ENCODE data around the gene TEX35. TPM values are rescaled to one million over a fixed set of nuclear protein-coding genes. Genes with fewer than 3 reads are reported as not detected.

Gene TEX35
- total RNA-seq, 1 experiment from 2014 or later: not detected

GRCh38 chr1:178527117-178527516, 14.2 kb downstream of the TEX35 start:
- Histone ChIP-seq H3K4me3 (replicated peaks in 1 of 2; ENCODE audit: low read depth in 1 of 2, low read length in 2 of 2) (no peak overlapping the region), H3K79me2 (ENCODE audit: insufficient read depth, low read length) (no peaks in the 10 kb centered on the region), H3K4me2 (ENCODE audit: low read length) (no peak overlapping the region), H3K4me1 (ENCODE audit: control insufficient read depth in 1 of 2, insufficient read depth in 2 of 2, low read length in 2 of 2) (peaks cover 11 to 29% of the 10 kb centered on the region in 2 experiments), H3K27ac (ENCODE audit: low read depth, low read length) (no peak overlapping the region), H3K9me2 (ENCODE audit: insufficient read depth) (no peaks in the 10 kb centered on the region), H3K36me3 (ENCODE audit: control insufficient read depth in 1 of 2, insufficient read depth in 2 of 2, low read length in 2 of 2) (no peaks in the 10 kb centered on the region), H2AFZ (ENCODE audit: low read depth, low read length, poor library complexity, severe bottlenecking) (no peak overlapping the region), H3K9ac (ENCODE audit: low read length) (no peak overlapping the region), H4K20me1 (ENCODE audit: insufficient read depth) (no peaks in the 10 kb centered on the region), H3K27me3 (ENCODE audit: insufficient read depth, low read length) (no peaks in the 10 kb centered on the region), H3K9me3 (ENCODE audit: control insufficient read depth in 1 of 2, insufficient read depth in 1 of 2, low read depth in 1 of 2, low read length in 2 of 2) (no peaks in the 10 kb centered on the region)
- CTCF ChIA-PET: interaction anchor here (1.1 to 4.9 kb wide), 4 partner anchors 16 to 227 kb away, joined by 3 to 27 read pairs (median 5); no protein-coding TSS in a partner anchor
- BruUV-seq (replicated peaks): no TSS peak
- RAD21 ChIA-PET (ENCODE audit: low non-redundant PET in 1 of 2, low total read pairs in 2 of 2, uncharacterized antibody in 2 of 2, unreplicated experiment in 2 of 2): no interaction called here
- intact Hi-C loops (cut with micrococcal nuclease): no loop called here
- DNase-seq (ENCODE audit: low read depth, low spot score) (no peak), ATAC-seq (no peak)
- TF ChIP-seq YY1 (IDR thresholded peaks at IDR 0.05; ENCODE audit: extremely low read depth, insufficient replicate concordance, low read depth, low read length): no peak
- TF ChIP-seq RAD21 (IDR thresholded peaks at IDR 0.05; ENCODE audit: low read depth): no peak
- no peak for TF ChIP-seq ZFX (IDR thresholded peaks at IDR 0.05)
- TF ChIP-seq CBX3 (IDR thresholded peaks at IDR 0.05; ENCODE audit: low read depth): no peak
- TF ChIP-seq, protein P1, sequence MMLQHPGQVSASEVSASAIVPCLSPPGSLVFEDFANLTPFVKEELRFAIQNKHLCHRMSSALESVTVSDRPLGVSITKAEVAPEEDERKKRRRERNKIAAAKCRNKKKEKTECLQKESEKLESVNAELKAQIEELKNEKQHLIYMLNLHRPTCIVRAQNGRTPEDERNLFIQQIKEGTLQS (IDR thresholded peaks at IDR 0.05): no peak
- no peak for TF ChIP-seq EGR1 (IDR thresholded peaks at IDR 0.05; ENCODE audit: low read depth)
- TF ChIP-seq POLR2A (IDR thresholded peaks at IDR 0.05; ENCODE audit: borderline replicate concordance, extremely low read depth, insufficient read depth, insufficient read length): no peak
- no peak for TF ChIP-seq ZBTB33 (IDR thresholded peaks at IDR 0.05; ENCODE audit: extremely low read depth, insufficient replicate concordance, low read length)
- TF ChIP-seq JUND (IDR thresholded peaks at IDR 0.05): no peak
- TF ChIP-seq SRF (IDR thresholded peaks at IDR 0.05; ENCODE audit: low read depth): no peak
- TF ChIP-seq CTCF (IDR thresholded peaks at IDR 0.05 in 2 of 3, conservative IDR thresholded peaks at IDR 0.05 in 1 of 3; ENCODE audit: borderline replicate concordance in 1 of 3, insufficient read depth in 1 of 3, low read depth in 2 of 3, low read length in 2 of 3): no peak
- no peak for TF ChIP-seq SP1 (IDR thresholded peaks at IDR 0.05; ENCODE audit: low read depth)
- TF ChIP-seq EZH2 (IDR thresholded peaks at IDR 0.05): no peak
- TF ChIP-seq EZH2phosphoT487 (IDR thresholded peaks at IDR 0.05; ENCODE audit: borderline replicate concordance): no peak
- no peak for TF ChIP-seq TCF7L2 (IDR thresholded peaks at IDR 0.05; ENCODE audit: borderline replicate concordance, extremely low read depth, insufficient read depth, insufficient read length)
- POLR2A ChIA-PET: no interaction called here
